ENCODE results near the gene DMRT1. TPM values are rescaled to one million over a fixed set of nuclear protein-coding genes. Genes with fewer than 3 reads are reported as not detected.
"Not testable (repeated sequence)": the region's sequence is repeated elsewhere in the genome, so short reads cannot be mapped to it uniquely, and the experiment has no call there.

DMRT1 gene
- total RNA-seq, 2 donors from 2014 or later, result not detected

DNA sequence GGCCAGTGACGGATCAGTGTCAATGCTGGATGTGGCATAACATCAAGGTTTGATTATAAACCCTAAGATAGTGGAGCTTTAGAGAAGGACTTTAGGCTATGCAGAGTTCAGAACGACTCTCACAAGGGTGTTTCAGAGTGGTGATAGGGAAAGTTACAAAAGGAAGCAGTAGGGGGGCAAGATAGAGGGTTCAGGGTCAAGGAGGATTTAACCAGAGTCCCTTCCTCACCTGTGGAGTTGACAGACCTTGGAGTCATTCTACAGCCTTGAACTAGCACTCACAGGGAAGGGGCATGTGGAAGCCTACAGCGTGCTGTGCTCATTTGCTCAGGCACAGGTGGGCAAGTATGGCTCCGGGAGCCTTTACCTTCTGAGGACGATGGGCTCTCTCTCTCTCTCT, 7.9 kb downstream of the DMRT1 start:
- intact Hi-C loops (cut with DNase I), result no loop called here
- DNase-seq (no peak), ATAC-seq (no peak)

DNA sequence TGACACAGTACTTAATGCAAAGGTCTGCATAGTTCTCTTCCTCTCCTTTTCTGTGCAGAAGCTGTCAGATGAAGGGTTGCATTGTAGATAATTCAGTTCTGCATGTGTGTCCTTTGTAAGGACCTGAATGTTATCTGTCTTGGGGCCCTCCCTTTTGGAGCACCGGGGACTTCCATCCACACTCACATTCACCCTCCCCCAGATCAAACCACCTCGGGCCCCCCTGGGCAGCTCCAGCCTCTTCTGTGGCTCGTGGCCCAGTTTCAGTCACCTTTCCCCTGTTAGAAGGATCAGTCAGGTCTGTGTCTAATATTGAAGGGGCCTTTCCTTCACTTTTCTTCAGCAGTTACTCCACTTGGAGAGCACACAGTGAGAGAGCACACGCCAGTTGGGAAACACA, 11.0 kb downstream of the DMRT1 start:
- no peak for ATAC-seq
- intact Hi-C loops (cut with DNase I), result no loop called here
- DNase-seq, result no peak

DNA sequence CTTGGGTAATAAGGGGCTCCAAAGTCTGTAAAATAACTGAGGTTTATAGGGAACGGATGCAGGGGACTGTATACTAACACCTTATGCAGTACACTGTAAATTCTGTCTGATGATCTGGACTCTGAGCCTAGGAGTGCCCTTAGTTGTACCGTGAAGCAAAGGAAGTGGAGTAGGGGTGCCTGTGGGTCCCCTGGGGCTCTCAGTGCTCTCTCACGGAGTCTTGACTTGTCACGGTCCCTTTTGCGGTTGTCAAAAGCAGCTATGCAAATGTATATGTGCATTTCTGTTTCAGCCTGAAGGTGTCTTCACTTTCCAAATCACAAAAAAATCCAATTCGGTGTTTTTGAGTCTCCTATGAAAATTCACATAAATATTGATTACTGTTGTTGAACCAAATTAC, 17.8 kb downstream of the DMRT1 start:
- DNase-seq (no peak), ATAC-seq (no peak)
- intact Hi-C loops (cut with DNase I), result no loop called here

DNA sequence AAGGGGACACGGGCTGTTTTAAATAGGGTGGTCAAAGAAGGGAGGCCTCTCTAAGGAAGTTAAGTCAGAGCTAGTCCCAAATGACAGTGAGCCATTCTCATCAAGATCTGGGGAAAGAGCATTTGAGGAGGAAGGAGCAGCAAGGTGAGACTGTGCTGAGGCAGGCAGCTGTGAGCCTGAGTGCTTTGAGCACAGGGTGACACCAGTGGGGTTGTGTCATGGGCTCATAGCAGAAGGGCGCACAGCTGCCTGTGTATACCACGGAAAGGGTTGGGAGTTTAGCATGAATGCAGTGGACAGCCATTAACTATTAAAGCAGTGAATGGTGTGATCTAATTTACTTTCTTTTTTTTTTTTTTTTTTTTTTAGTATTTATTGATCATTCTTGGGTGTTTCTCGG, 19.2 kb downstream of the DMRT1 start:
- intact Hi-C loops (cut with DNase I), result no loop called here
- no peak for DNase-seq
- no peak for ATAC-seq

DNA sequence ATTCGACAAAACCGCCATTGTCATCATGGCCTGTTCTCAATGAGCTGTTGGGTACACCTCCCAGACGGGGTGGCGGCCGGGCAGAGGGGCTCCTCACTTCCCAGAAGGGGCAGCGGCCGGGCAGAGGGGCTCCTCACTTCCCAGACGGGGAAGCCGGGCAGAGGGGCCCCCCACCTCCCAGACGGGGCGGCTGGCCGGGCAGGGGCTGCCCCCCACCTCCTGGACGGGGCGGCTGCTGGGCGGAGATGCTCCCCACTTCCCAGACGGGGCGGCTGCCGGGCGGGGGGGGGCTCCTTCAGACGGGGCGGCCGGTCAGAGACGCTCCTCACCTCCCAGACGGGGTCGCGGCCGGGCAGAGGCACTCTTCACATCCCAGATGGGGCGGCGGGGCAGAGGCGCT, 20.0 kb downstream of the DMRT1 start:
- DNase-seq; ATAC-seq; intact Hi-C loops (cut with DNase I): not testable (repeated sequence)

DNA sequence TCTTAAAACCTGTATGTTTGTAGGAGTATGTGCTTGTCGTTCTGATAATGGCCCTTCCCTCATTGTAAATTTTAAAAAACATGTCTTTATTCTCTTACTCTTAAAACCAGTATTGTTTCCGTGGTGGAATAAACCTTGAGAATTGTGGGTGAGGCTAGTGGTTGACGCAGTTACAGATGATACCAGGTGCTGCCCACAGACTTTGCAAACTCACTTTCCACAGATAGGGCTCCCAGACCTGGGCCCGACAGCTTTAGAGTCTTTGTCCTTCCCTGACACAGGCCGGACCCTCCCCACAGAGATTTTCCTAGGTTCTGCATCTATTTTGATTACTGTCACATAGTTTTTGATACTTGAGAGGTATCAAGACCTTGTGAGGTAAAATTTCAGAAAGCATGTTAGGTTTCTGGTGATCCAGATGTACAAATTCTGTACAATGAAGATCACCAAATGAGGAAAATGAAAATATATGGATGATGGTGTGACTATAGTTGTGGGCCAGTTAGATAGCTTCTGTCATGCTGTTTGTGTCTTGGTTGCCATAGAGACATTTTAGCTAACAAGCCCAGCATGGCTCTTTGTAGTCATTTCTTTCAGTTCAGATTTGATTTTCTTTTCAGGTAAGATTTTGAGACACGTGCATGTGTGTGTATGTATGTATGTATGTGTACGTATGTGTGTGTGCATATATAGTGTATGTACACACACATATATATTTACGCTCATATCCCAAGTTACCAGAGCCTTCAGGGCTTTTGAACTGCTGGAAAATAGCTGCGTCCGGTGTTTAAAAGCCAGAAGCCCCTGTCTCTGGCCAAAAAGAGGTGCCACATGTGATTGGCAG, 33.8 kb downstream of the DMRT1 start:
- intact Hi-C loops (cut with DNase I), result no loop called here
- DNase-seq (no peak), ATAC-seq (no peak)

DNA sequence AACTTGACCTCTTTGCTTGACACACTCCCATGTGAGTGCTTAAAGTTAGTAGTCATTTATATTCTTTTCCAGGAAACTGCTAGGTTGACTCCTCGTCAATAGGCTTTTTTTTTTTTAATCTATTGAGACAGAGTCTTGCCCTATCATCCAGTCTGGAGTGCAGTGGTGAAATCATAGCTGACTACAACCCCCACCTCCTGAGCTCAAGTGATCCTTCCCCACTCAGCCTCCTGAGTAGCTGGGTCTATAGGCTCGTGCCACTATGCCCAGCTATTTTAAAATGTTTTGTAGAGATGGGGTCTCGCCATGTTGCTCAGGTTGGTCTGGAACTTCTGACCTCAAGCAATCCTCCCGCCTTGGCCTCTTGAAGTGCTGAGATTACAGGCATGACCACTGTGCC, 34.9 kb downstream of the DMRT1 start:
- intact Hi-C loops (cut with DNase I), result no loop called here

DNA sequence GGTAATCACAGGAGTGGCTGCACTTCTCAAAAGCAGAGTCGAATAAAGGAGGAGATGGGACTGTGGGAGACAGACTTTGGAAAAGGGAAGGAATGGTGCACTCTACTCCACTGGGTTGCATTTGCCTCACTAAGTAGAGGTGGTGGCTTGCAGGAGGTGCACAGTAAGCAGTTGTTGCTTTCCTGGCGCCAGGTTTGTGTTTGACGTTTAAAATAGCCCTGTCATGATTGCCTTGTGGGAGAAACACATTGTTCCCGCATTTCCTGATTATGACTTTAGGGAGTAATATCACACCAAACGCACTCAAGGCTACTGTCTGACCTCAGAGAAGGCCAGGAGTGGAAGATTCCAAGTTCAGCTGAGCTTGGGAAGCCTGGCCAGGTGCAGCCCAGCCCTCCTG, 36.7 kb downstream of the DMRT1 start:
- DNase-seq, result no peak
- no peak for ATAC-seq
- intact Hi-C loops (cut with DNase I), result no loop called here

More for the DNA sequence above, 34.9 kb downstream of the DMRT1 start:
- no peak for DNase-seq
- ATAC-seq, result no peak

DNA sequence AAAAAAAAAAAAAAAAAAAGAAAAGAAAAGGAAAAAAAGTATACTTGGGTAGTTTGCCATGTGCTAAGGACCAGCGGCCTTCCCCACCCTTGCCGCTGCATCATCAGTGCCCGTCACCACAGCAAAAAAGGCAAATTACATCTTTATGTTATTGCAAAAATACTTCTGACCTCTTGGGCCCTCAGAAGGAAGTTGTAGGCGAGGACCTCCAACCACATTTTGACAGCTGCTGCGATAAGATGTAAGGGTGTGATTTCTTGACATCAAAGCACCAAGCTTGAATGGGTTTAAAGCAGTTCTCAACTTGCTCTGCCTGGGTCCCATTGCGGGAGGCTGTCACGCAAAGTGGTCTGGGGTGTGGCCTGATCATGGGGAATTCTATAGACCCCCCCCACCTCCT, 39.2 kb downstream of the DMRT1 start:
- DNase-seq, result no peak
- intact Hi-C loops (cut with DNase I), result no loop called here
- no peak for ATAC-seq

DNA sequence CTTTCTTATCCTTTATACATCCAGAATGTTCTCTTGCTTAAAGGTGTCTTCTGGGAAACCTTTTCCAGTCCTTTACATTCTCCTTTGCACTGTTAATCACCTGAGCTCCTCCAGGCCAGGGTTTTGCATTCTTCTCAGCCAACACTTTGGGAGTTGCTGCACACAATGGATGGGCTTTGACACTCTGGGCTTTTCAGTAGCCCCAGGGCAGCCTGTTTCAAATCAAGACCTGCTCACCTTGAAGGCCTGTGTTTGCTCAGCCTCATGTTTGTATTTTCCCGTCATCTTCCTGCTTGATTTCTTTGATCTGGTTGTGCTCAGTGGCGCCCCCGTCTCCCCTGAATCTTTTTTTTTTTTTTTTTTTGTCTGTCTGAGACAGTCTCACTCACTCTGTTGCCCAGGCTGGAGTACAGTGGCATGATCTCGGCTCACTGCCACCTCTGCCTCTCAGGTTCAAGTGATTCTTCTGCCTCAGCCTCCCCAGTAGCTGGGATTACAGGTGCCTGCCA, 41.0 kb downstream of the DMRT1 start:
- intact Hi-C loops (cut with DNase I), result no loop called here
- ATAC-seq (no peak), DNase-seq (no peak)

DNA sequence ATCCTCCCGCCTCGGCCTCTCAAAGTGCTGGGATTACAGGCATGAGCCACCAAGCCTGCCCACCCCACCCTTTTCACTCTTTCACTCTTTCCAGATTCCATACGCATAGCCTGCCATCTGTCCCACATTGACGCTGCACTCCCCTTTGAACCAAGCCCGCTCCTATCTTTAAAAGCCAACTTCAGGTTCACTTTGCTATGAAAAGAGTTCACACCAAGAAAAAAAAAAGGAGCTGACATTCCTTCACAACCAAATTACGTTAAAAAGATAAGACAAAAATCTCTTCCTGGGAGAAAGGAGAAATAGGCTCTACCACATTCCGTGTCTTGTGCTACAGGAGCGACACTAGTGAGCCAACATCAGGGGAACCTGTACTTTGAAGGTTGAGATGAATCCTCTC, 41.5 kb downstream of the DMRT1 start:
- no peak for ATAC-seq
- no peak for DNase-seq
- intact Hi-C loops (cut with DNase I), result no loop called here

DNA sequence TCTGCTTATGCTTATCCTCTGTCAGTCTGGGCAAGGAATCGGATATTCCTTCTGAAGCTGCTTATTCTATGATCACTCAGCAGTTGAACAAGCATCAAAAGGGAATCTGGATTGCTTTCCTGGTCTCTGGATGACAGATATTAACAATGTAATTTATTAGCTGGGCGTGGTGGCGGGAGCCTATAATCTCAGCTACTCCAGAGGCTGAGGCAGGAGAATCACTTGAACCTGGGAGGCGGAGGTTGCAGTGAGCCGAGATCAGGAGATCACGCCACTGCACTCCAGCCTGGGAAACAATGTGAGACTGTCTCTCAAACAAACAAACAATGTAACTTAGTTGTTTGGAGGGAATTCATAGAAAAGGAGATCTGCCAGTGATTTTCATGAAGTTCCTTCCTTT, 45.4 kb downstream of the DMRT1 start:
- ATAC-seq, result no peak
- intact Hi-C loops (cut with DNase I), result no loop called here

DNA sequence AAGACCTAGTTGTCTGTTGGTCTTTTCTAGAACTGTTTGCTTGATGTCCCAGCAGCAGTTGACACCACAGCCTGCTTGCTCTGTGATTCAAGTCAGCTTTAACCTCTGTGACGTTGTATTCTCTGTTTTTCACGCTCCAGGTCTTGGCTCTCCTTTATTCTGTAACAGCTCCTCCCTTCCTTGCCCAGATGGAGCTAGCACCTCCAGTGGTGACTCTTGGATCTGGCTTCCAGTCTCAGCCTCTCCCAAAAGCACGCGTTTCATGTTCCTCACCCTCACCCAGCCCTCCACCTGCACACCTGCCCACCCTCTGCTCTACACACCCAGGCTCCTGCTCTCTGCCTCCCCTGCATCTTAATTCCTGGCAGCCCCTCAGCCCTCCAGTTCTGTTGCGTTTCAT, 50.6 kb downstream of the DMRT1 start:
- intact Hi-C loops (cut with DNase I), result loop anchor here (2.0 to 5.0 kb wide), 2 partner anchors 110 to 117 kb away; no protein-coding TSS in a partner anchor

More for the DNA sequence above, 45.4 kb downstream of the DMRT1 start:
- no peak for DNase-seq

DNA sequence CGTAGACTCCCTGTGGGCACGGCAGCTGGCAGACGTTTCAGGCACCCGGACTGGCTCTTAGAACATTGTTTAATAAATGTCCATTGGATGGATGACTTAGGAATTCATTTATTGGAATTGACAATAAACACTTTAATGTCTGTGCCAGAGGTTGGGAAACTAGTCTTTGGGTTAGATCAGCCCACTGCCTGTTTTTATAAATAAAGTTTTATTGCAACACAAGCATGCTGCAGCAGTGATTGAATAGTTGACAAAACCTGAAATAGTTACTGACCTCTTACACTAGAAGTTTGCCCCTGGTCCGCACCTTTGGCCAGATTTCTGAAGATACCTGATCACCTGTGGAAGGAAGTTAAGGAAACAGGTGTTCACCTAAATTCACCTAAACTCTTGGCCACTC, 51.6 kb downstream of the DMRT1 start:
- DNase-seq, result no peak
- intact Hi-C loops (cut with DNase I), result loop anchor here (2.0 to 5.0 kb wide), 2 partner anchors 109 to 116 kb away; no protein-coding TSS in a partner anchor
- ATAC-seq, result no peak

More for the DNA sequence above, 50.6 kb downstream of the DMRT1 start:
- ATAC-seq (no peak), DNase-seq (no peak)

DNA sequence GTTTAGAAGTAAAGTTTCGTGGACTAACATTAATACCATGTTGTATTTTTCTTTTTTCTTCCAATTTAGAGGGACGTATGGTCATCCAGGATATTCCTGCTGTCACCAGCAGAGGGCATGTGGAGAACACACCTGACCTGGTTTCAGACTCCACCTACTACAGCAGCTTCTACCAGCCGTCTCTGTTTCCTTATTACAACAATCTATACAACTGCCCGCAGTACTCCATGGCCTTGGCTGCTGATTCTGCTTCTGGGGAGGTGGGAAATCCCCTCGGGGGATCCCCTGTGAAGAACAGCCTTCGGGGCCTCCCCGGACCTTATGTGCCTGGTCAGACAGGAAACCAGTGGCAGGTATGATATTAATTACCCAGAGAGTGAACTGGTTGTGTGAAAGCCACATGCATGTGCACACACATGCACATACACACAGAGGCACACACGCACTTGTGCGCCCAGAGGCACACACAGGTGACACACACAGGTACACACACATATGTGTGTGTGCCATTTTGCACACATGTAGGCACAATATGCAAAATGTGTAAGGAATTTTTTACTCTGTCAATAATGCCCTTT, 52.4 kb downstream of the DMRT1 start:
- DNase-seq, result peak; percentile 41
- peak in 1 of 2 donors; percentile 81 for ATAC-seq
- intact Hi-C loops (cut with DNase I), result loop anchor here (2.0 to 5.0 kb wide), 2 partner anchors 108 to 115 kb away; no protein-coding TSS in a partner anchor

DNA sequence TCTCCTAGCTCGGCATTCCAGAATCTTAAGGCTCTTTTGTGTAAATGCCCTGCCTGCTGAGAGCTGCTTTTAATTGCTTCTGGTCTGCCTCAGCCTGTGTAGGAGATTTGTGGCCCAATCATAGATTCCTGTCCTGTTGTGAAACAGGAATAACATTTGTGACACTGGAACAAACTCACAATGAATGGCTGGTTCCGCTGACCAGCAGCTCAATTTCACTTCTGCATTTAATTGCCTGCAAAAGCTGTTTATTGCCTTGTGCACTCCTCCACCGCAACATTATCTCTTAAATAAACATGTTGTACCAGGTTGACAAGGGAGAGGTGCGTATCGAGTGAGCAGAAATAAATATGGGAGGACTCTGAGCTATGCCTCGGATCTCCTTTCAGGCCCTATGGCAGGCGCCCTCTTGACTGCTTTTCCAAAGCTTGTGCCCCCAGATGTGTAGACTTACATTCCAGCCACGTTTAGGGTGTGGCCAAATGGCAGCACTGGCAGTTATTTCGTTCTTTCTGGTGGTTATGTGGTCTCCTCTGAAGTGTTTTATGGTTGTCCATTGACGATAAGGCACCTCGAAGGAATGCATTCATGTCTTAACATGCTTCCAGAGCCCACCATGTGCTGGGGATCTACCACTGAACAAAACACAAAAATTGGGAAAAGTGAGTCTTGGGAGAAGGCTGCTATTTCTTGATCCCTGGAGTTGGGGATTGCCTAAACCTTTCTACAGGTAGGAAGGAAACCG, 58.1 kb downstream of the DMRT1 start:
- intact Hi-C loops (cut with DNase I), result no loop called here
- DNase-seq (no peak), ATAC-seq (peak in 1 of 2 donors; percentile 43)

DNA sequence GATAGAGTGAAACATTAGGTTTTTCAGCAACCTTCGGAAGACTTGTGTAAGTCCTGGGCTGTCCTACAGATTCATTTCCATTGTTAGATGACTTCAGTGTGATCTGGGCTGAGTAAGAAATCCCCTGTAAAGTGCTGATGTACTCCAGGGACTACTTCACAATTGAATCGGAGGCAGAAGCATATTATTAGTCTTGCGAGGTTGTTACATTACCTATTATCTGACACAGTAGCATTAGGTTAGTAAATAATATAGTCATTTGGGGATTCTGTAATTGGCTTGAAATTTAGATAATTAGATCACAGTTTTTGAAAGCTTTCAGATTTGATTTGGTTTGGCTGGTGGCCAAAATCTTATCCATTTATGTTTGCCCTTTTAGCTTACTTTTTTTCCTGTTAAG, 62.4 kb downstream of the DMRT1 start:
- intact Hi-C loops (cut with DNase I), result no loop called here
- ATAC-seq, result no peak
- no peak for DNase-seq

DNA sequence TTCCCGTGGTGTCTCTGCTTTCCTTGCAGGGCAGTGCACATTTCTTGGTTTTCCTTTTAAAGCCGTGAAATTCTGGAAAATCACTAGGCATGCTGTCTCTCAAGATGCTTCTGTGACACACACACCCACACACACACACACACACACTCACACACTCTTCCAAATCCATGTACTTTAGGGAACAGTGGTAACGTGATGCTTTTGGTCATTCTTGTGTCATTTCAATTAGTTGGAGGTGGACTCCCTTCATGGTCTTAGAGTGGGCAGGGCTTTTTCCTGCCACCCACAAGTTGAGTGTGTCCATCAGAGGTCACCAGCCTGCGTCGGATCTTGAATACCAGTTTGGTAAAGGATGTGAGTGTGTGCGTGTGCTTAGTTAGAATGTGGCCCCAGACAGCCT, 64.4 kb downstream of the DMRT1 start:
- intact Hi-C loops (cut with DNase I), result no loop called here
- ATAC-seq, result no peak
- no peak for DNase-seq

DNA sequence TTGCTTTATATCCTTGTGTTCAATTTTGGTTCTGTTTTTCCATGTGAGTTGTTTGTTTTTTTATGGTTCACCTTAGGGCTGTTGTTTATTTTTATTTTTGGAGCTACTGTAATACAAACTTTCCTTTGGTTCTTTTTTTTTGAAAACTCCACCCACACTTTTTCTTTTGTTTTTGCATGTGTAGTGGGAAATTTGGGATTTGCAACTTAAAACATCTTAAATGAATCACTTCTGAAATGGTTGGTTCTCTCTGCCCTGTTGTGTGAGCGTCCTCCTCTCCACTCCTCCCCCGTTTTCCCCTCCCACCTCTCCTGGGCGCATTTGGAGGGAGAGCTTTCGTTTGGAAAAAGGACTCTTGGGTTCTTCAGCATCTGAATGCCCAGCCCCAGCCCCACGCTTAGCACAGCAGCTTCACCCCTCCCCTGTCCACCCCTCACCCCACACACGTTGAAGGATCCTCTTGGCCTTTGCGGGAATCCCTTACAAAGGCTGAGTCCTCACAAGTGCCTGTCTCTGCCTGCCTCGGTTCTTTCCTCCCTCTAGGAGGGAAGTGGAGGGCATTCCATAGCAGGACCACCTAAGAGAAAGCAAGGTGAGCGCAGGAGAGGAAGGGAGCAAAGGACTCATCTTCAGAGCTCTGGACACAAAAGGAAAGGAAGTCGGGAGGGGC, 67.2 kb downstream of the DMRT1 start:
- DNase-seq (no peak), ATAC-seq (no peak)
- intact Hi-C loops (cut with DNase I), result no loop called here
